PC-9 (cell line): Measurements from ENCODE around the gene RBM26.

Experiments used
- EZH2 ChIP-seq: fragments of 200-600 bp; sonication (generic); IDR thresholded peaks from 2 replicates; pipeline ENCODE4 v1.8.0; 2017; ENCODE audit warnings: antibody characterized with exemption, low read depth
- TF ChIP-seq, protein P1 (sequence below): fragments of 200-600 bp; sonication (generic); conservative IDR thresholded peaks from 2 replicates; pipeline ENCODE4 v1.6.1; 2017; ENCODE audit warnings: mixed run types, antibody characterized with exemption, mild to moderate bottlenecking, moderate library complexity

DNA sequence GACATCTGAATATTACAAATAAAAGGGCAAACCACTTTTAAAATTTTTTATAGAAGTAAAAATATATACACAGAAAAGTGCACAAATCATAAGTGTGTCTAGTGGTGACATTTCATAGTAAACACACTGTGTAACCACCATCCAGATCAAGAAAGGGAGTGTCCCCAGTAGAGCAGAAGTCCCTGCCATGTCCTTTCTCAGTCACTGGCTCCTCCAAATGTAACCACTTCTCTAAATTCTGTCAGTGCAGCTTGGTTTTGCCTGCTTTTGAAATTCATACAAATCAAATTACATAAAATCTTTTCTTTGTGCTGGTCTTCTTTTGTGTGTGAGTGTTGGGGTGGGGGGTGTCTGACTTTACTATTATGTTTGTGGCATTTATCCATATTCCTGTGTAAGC lies 116.5 kb downstream of the RBM26 start:
- TF ChIP-seq, protein P1, sequence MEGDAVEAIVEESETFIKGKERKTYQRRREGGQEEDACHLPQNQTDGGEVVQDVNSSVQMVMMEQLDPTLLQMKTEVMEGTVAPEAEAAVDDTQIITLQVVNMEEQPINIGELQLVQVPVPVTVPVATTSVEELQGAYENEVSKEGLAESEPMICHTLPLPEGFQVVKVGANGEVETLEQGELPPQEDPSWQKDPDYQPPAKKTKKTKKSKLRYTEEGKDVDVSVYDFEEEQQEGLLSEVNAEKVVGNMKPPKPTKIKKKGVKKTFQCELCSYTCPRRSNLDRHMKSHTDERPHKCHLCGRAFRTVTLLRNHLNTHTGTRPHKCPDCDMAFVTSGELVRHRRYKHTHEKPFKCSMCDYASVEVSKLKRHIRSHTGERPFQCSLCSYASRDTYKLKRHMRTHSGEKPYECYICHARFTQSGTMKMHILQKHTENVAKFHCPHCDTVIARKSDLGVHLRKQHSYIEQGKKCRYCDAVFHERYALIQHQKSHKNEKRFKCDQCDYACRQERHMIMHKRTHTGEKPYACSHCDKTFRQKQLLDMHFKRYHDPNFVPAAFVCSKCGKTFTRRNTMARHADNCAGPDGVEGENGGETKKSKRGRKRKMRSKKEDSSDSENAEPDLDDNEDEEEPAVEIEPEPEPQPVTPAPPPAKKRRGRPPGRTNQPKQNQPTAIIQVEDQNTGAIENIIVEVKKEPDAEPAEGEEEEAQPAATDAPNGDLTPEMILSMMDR: no peak
- no peak for TF ChIP-seq EZH2
